ENCODE measurements around the gene TIMP1.

DNA sequence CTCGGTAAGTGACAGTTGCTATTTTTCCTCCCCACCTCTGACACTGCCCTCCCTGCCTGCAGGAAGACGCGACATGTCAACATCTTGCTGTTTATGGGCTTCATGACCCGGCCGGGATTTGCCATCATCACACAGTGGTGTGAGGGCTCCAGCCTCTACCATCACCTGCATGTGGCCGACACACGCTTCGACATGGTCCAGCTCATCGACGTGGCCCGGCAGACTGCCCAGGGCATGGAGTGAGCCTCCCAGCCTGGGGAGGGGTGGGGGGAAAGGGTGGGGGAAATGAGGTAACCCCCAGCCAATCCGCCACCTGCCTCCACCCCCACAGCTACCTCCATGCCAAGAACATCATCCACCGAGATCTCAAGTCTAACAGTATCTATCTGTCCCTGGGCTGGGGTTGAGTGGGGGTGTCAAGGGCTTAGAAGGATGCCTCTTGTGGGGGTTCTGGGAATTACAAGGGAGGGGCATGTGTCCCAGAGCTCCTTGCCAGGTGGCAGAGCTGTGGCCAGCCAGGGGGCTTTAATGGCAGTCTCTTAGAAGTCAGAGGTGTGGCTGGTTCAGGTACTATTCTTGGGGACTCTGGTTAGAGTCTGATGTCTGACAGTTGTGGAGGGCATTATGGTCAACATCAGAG, 13.5 kb upstream of the TIMP1 start:
- TF ChIP-seq, protein P1, sequence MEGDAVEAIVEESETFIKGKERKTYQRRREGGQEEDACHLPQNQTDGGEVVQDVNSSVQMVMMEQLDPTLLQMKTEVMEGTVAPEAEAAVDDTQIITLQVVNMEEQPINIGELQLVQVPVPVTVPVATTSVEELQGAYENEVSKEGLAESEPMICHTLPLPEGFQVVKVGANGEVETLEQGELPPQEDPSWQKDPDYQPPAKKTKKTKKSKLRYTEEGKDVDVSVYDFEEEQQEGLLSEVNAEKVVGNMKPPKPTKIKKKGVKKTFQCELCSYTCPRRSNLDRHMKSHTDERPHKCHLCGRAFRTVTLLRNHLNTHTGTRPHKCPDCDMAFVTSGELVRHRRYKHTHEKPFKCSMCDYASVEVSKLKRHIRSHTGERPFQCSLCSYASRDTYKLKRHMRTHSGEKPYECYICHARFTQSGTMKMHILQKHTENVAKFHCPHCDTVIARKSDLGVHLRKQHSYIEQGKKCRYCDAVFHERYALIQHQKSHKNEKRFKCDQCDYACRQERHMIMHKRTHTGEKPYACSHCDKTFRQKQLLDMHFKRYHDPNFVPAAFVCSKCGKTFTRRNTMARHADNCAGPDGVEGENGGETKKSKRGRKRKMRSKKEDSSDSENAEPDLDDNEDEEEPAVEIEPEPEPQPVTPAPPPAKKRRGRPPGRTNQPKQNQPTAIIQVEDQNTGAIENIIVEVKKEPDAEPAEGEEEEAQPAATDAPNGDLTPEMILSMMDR (conservative IDR thresholded peaks at IDR 0.05; ENCODE audit: low read depth in 2 of 2), result peak; percentile 41 to 45; a peak in 3 of 4 replicates
- no peak for TF ChIP-seq POLR2AphosphoS5 (IDR thresholded peaks at IDR 0.05; ENCODE audit: low read depth)
- TF ChIP-seq EZH2phosphoT487 (IDR thresholded peaks at IDR 0.05; ENCODE audit: unreplicated experiment), result no peak
- TF ChIP-seq EZH2 (IDR thresholded peaks at IDR 0.05; ENCODE audit: low read depth, unreplicated experiment), result no peak
- TF ChIP-seq STAT1 (IDR thresholded peaks at IDR 0.05; ENCODE audit: unreplicated experiment), result no peak
- TF ChIP-seq ZNF331 (CRISPR knock-in tag; IDR thresholded peaks at IDR 0.05; ENCODE audit: low read depth), result no peak
- TF ChIP-seq, protein P2, sequence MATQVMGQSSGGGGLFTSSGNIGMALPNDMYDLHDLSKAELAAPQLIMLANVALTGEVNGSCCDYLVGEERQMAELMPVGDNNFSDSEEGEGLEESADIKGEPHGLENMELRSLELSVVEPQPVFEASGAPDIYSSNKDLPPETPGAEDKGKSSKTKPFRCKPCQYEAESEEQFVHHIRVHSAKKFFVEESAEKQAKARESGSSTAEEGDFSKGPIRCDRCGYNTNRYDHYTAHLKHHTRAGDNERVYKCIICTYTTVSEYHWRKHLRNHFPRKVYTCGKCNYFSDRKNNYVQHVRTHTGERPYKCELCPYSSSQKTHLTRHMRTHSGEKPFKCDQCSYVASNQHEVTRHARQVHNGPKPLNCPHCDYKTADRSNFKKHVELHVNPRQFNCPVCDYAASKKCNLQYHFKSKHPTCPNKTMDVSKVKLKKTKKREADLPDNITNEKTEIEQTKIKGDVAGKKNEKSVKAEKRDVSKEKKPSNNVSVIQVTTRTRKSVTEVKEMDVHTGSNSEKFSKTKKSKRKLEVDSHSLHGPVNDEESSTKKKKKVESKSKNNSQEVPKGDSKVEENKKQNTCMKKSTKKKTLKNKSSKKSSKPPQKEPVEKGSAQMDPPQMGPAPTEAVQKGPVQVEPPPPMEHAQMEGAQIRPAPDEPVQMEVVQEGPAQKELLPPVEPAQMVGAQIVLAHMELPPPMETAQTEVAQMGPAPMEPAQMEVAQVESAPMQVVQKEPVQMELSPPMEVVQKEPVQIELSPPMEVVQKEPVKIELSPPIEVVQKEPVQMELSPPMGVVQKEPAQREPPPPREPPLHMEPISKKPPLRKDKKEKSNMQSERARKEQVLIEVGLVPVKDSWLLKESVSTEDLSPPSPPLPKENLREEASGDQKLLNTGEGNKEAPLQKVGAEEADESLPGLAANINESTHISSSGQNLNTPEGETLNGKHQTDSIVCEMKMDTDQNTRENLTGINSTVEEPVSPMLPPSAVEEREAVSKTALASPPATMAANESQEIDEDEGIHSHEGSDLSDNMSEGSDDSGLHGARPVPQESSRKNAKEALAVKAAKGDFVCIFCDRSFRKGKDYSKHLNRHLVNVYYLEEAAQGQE (IDR thresholded peaks at IDR 0.05; ENCODE audit: unreplicated experiment), result no peak
- TF ChIP-seq JUNB (IDR thresholded peaks at IDR 0.05; ENCODE audit: unreplicated experiment), result no peak
- TF ChIP-seq, protein P3, sequence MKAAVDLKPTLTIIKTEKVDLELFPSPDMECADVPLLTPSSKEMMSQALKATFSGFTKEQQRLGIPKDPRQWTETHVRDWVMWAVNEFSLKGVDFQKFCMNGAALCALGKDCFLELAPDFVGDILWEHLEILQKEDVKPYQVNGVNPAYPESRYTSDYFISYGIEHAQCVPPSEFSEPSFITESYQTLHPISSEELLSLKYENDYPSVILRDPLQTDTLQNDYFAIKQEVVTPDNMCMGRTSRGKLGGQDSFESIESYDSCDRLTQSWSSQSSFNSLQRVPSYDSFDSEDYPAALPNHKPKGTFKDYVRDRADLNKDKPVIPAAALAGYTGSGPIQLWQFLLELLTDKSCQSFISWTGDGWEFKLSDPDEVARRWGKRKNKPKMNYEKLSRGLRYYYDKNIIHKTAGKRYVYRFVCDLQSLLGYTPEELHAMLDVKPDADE (IDR thresholded peaks at IDR 0.05), result no peak
- TF ChIP-seq CREB1 (CRISPR knock-in tag; IDR thresholded peaks at IDR 0.05; ENCODE audit: low read depth), result no peak
- no peak for TF ChIP-seq NANOG (IDR thresholded peaks at IDR 0.05; ENCODE audit: borderline replicate concordance)
- no peak for TF ChIP-seq ZNF114 (CRISPR knock-in tag; IDR thresholded peaks at IDR 0.05)
- TF ChIP-seq, protein P4, sequence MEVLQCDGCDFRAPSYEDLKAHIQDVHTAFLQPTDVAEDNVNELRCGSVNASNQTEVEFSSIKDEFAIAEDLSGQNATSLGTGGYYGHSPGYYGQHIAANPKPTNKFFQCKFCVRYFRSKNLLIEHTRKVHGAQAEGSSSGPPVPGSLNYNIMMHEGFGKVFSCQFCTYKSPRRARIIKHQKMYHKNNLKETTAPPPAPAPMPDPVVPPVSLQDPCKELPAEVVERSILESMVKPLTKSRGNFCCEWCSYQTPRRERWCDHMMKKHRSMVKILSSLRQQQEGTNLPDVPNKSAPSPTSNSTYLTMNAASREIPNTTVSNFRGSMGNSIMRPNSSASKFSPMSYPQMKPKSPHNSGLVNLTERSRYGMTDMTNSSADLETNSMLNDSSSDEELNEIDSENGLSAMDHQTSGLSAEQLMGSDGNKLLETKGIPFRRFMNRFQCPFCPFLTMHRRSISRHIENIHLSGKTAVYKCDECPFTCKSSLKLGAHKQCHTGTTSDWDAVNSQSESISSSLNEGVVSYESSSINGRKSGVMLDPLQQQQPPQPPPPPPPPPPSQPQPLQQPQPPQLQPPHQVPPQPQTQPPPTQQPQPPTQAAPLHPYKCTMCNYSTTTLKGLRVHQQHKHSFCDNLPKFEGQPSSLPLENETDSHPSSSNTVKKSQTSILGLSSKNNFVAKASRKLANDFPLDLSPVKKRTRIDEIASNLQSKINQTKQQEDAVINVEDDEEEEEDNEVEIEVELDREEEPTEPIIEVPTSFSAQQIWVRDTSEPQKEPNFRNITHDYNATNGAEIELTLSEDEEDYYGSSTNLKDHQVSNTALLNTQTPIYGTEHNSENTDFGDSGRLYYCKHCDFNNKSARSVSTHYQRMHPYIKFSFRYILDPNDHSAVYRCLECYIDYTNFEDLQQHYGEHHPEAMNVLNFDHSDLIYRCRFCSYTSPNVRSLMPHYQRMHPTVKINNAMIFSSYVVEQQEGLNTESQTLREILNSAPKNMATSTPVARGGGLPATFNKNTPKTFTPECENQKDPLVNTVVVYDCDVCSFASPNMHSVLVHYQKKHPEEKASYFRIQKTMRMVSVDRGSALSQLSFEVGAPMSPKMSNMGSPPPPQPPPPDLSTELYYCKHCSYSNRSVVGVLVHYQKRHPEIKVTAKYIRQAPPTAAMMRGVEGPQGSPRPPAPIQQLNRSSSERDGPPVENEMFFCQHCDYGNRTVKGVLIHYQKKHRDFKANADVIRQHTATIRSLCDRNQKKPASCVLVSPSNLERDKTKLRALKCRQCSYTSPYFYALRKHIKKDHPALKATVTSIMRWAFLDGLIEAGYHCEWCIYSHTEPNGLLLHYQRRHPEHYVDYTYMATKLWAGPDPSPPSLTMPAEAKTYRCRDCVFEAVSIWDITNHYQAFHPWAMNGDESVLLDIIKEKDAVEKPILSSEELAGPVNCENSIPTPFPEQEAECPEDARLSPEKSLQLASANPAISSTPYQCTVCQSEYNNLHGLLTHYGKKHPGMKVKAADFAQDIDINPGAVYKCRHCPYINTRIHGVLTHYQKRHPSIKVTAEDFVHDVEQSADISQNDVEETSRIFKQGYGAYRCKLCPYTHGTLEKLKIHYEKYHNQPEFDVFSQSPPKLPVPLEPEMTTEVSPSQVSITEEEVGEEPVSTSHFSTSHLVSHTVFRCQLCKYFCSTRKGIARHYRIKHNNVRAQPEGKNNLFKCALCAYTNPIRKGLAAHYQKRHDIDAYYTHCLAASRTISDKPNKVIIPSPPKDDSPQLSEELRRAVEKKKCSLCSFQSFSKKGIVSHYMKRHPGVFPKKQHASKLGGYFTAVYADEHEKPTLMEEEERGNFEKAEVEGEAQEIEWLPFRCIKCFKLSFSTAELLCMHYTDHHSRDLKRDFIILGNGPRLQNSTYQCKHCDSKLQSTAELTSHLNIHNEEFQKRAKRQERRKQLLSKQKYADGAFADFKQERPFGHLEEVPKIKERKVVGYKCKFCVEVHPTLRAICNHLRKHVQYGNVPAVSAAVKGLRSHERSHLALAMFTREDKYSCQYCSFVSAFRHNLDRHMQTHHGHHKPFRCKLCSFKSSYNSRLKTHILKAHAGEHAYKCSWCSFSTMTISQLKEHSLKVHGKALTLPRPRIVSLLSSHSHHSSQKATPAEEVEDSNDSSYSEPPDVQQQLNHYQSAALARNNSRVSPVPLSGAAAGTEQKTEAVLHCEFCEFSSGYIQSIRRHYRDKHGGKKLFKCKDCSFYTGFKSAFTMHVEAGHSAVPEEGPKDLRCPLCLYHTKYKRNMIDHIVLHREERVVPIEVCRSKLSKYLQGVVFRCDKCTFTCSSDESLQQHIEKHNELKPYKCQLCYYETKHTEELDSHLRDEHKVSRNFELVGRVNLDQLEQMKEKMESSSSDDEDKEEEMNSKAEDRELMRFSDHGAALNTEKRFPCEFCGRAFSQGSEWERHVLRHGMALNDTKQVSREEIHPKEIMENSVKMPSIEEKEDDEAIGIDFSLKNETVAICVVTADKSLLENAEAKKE (CRISPR knock-in tag; IDR thresholded peaks at IDR 0.05), result no peak

Data from GM23338 (cell line).